ENCODE measurements around the gene IFT52. TPM values are rescaled to one million over a fixed set of nuclear protein-coding genes. Genes with fewer than 3 reads are reported as not detected.

Gene IFT52
- total and polyA plus RNA-seq, 2 of the 8 experiments (the other 6 are each of a cell fraction or from before 2014, with no cell fraction given) = 35.6 to 40.4 TPM

- TF ChIP-seq ATF2 (IDR thresholded peaks at IDR 0.05; ENCODE audit: low read length) (no peak), BCL11A (IDR thresholded peaks at IDR 0.05; ENCODE audit: low read depth in 2 of 2, low read length in 2 of 2) (no peak), MAFK (IDR thresholded peaks at IDR 0.05; ENCODE audit: low read depth, low read length) (no peak), SP4 (IDR thresholded peaks at IDR 0.05; ENCODE audit: low read length) (no peak), POLR2AphosphoS5 (IDR thresholded peaks at IDR 0.05; ENCODE audit: low read depth, low read length) (no peak)
These were observed 26.3 kb upstream of the IFT52 start (continued) for GRCh38 chr20:43564455-43564854.

Data from H1 (cell line).